Left hindlimb (tissue), 1 donor: ENCODE measurements around the gene PRAMEF18.
"Not testable (repeated sequence)": the region's sequence is repeated elsewhere in the genome, so short reads cannot be mapped to it uniquely, and the experiment has no call there.

ENCODE experiments used
- DNase-seq: peaks from one replicate; pipeline ENCODE4 v3.0.0-alpha.2; 2018

PRAMEF18 gene

GRCh38 chr1:13225675-13226204 lies at the start of gene PRAMEF18:
PRAMEF18 (minus strand) TSS chr1:13226154; CDS start chr1:13226106, 48 bp downstream.
- not testable (repeated sequence) for DNase-seq

- not testable (repeated sequence) for DNase-seq
Measured at GRCh38 chr1:13265124-13265523, 39.2 kb upstream of the PRAMEF18 start.

GRCh38 chr1:13253898-13254297 lies 27.9 kb upstream of the PRAMEF18 start, which contains the start of gene PRAMEF5:
PRAMEF5 (plus strand) TSS chr1:13254198; CDS start chr1:13259269, 5,071 bp downstream.
- DNase-seq: not testable (repeated sequence)

GRCh38 chr1:13247122-13247521 lies 21.2 kb upstream of the PRAMEF18 start:
- not testable (repeated sequence) for DNase-seq

- not testable (repeated sequence) for DNase-seq
Measured at GRCh38 chr1:13246554-13246871, 20.6 kb upstream of the PRAMEF18 start.

GRCh38 chr1:13245841-13246553 lies 20.0 kb upstream of the PRAMEF18 start:
- not testable (repeated sequence) for DNase-seq

GRCh38 chr1:13243536-13244263 lies 17.7 kb upstream of the PRAMEF18 start:
- not testable (repeated sequence) for DNase-seq

- DNase-seq: not testable (repeated sequence)
Measured at GRCh38 chr1:13239633-13240032, 13.7 kb upstream of the PRAMEF18 start.

- DNase-seq: not testable (repeated sequence)
Measured at GRCh38 chr1:13237572-13237971, 11.6 kb upstream of the PRAMEF18 start.

GRCh38 chr1:13234057-13234456 lies 8.1 kb upstream of the PRAMEF18 start:
- not testable (repeated sequence) for DNase-seq

- not testable (repeated sequence) for DNase-seq
Measured at GRCh38 chr1:13232056-13232455, 6.1 kb upstream of the PRAMEF18 start.

GRCh38 chr1:13231061-13231750 lies 5.3 kb upstream of the PRAMEF18 start:
- not testable (repeated sequence) for DNase-seq

GRCh38 chr1:13230601-13231000 lies 4.6 kb upstream of the PRAMEF18 start:
- not testable (repeated sequence) for DNase-seq

GRCh38 chr1:13230096-13230495 lies 4.1 kb upstream of the PRAMEF18 start:
- DNase-seq: not testable (repeated sequence)

GRCh38 chr1:13228343-13228781 lies 2.4 kb upstream of the PRAMEF18 start:
- DNase-seq: no peak

- DNase-seq: not testable (repeated sequence)
Measured at GRCh38 chr1:13227271-13228055, 1.5 kb upstream of the PRAMEF18 start.

- no peak for DNase-seq
Measured at GRCh38 chr1:13224480-13225060, 1.4 kb downstream of the PRAMEF18 start.

GRCh38 chr1:13222788-13223187 lies 3.2 kb downstream of the PRAMEF18 start:
- DNase-seq: not testable (repeated sequence)

GRCh38 chr1:13219203-13219602 lies 6.8 kb downstream of the PRAMEF18 start:
- not testable (repeated sequence) for DNase-seq

- not testable (repeated sequence) for DNase-seq
Measured at GRCh38 chr1:13216619-13217018, 9.3 kb downstream of the PRAMEF18 start.

GRCh38 chr1:13208712-13209111 lies 17.2 kb downstream of the PRAMEF18 start:
- not testable (repeated sequence) for DNase-seq

- DNase-seq: not testable (repeated sequence)
Measured at GRCh38 chr1:13201309-13201708, 24.6 kb downstream of the PRAMEF18 start, which contains the start of gene PRAMEF13. PRAMEF13 (minus strand) TSS chr1:13201409; CDS start chr1:13199589, 1,820 bp downstream.
